Measurements from ENCODE around the gene URAD.

- TF ChIP-seq CTCF (IDR thresholded peaks at IDR 0.05) = no peak
- TF ChIP-seq POLR2A (IDR thresholded peaks at IDR 0.05) = no peak
Measured at GRCh38 chr13:28031220-28031895, 42.9 kb upstream of the URAD start.
